OCI-LY7 (cell line): ENCODE measurements around the gene RTL10.

ENCODE experiments used
- EZH2phosphoT487 ChIP-seq: fragments of 200-600 bp; sonication (generic); IDR thresholded peaks from 2 replicates; pipeline ENCODE4 v1.6.1; 2018; ENCODE audit warnings: low read depth, borderline replicate concordance, mild to moderate bottlenecking, mixed run types, antibody characterized with exemption, low read length, moderate library complexity, mixed read lengths
- TF ChIP-seq, protein P1 (sequence below): fragments of 200-600 bp; sonication (generic); conservative IDR thresholded peaks from 2 replicates; pipeline ENCODE4 v1.5.1; 2014; ENCODE audit warnings: mild to moderate bottlenecking, antibody characterized with exemption, low read length, moderate library complexity, mixed read lengths

DNA sequence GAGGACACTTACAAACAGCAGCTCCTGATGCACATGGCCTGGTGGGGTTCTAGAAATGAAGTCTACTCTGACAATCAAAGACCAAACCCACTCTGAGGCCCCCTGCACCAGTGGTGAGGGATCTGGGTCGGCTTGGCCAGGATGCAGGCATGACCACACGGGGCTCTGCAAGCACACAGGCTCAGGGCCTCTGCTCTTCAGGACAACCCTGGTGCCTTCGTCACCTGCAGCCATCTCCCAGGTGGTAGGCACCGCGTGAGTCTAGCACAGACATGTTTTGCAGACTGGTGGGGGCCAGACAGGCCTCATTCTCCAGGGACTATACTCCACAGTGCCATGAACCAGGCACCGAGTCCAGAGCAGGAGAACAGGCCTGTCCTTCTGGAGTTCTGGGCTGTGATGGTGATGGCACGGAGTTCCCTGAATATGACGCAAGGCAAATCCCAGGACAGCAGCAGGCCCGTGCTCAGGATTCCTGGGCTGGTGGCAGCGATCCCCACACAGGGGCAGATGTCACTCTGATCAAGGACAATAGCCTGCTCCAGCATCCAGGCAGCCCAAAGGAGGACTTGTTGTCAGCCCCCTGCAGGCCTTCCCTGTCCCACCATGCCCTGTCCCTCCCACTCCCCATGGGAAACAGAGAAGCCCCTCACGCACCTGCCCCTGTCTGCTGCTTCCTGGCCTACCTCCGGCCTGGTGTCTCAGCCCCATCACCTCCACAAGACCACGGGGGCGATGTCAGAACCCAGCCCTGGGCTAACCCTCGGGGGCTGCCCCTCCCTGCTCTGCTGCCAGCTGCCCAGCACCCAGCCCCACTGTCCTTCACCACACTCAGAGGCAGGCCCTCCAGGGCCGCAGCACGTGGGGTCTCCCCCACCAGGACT, 36.1 kb downstream of the RTL10 start:
- TF ChIP-seq, protein P1, sequence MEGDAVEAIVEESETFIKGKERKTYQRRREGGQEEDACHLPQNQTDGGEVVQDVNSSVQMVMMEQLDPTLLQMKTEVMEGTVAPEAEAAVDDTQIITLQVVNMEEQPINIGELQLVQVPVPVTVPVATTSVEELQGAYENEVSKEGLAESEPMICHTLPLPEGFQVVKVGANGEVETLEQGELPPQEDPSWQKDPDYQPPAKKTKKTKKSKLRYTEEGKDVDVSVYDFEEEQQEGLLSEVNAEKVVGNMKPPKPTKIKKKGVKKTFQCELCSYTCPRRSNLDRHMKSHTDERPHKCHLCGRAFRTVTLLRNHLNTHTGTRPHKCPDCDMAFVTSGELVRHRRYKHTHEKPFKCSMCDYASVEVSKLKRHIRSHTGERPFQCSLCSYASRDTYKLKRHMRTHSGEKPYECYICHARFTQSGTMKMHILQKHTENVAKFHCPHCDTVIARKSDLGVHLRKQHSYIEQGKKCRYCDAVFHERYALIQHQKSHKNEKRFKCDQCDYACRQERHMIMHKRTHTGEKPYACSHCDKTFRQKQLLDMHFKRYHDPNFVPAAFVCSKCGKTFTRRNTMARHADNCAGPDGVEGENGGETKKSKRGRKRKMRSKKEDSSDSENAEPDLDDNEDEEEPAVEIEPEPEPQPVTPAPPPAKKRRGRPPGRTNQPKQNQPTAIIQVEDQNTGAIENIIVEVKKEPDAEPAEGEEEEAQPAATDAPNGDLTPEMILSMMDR = no peak
- TF ChIP-seq EZH2phosphoT487 = no peak
